ENCODE measurements around the gene NXN. TPM values are rescaled to one million over a fixed set of nuclear protein-coding genes. Genes with fewer than 3 reads are reported as not detected.
A peak's percentile ranks its signal among the peaks of the same experiment; 100 is the strongest.

Gene NXN
- total and polyA plus RNA-seq, 3 donors from 2014 or later = 22.9 to 26.0 (median 23.0) TPM

- H3K9me3 ChIP-seq = no peaks in the 10 kb centered on the region
- no peak overlapping the region for H3K4me3 ChIP-seq
- no peak for DNase-seq
- intact Hi-C loops (cut with DNase I; ENCODE audit: low total_unique reads) = no loop called here
- H3K27me3 ChIP-seq = no peaks in the 10 kb centered on the region
- TF ChIP-seq POLR2A (IDR thresholded peaks at IDR 0.05) (no peak), CTCF (IDR thresholded peaks at IDR 0.05) (no peak)
- WGBS, 2 donors = 89% methylated on average over 14 of the region's 14 CpGs
- no peaks in the 10 kb centered on the region for H3K4me1 ChIP-seq
- no peak overlapping the region for H3K27ac ChIP-seq
- no peaks in the 10 kb centered on the region for H3K36me3 ChIP-seq (ENCODE audit: low read depth, missing control alignments)
Observed at GRCh38 chr17:896454-896853, 83.1 kb downstream of the NXN start.

- Histone ChIP-seq H3K36me3 (ENCODE audit: low read depth, missing control alignments) (no peaks in the 10 kb centered on the region), H3K4me3 (no peak overlapping the region), H3K9me3 (no peaks in the 10 kb centered on the region), H3K4me1 (no peaks in the 10 kb centered on the region), H3K27ac (no peak overlapping the region), H3K27me3 (no peaks in the 10 kb centered on the region)
- no peak for DNase-seq
- WGBS, 2 donors = 76 to 82% methylated on average over 7 to 8 of the region's 8 CpGs
- intact Hi-C loops (cut with DNase I; ENCODE audit: low total_unique reads) = no loop called here
- TF ChIP-seq POLR2A (IDR thresholded peaks at IDR 0.05) (no peak), CTCF (IDR thresholded peaks at IDR 0.05) (no peak)
Observed at GRCh38 chr17:892958-893357, 86.6 kb downstream of the NXN start.

GRCh38 chr17:888998-889441, 90.6 kb downstream of the NXN start:
- intact Hi-C loops (cut with DNase I; ENCODE audit: low total_unique reads) = no loop called here
- no peak overlapping the region for H3K27ac ChIP-seq
- WGBS, 2 donors = 89 to 92% methylated on average over 11 of the region's 12 CpGs

GRCh38 chr17:887551-888209, 91.9 kb downstream of the NXN start:
- H3K4me1 ChIP-seq = peaks cover 11% of the 10 kb centered on the region
- intact Hi-C loops (cut with DNase I; ENCODE audit: low total_unique reads) = no loop called here
- H3K27ac ChIP-seq = peak overlapping the region in 1 of 2 donors; percentile 48
- TF ChIP-seq POLR2A (IDR thresholded peaks at IDR 0.05) = no peak
- TF ChIP-seq CTCF (IDR thresholded peaks at IDR 0.05) = no peak
- no peak for DNase-seq
- no peak overlapping the region for H3K4me3 ChIP-seq
- H3K9me3 ChIP-seq = no peaks in the 10 kb centered on the region
- no peaks in the 10 kb centered on the region for H3K27me3 ChIP-seq
- WGBS, 2 donors = 58 to 67% methylated on average over 21 of the region's 21 CpGs
- no peaks in the 10 kb centered on the region for H3K36me3 ChIP-seq (ENCODE audit: low read depth, missing control alignments)

More at GRCh38 chr17:888998-889441, 90.6 kb downstream of the NXN start:
- H3K4me3 ChIP-seq = no peak overlapping the region
- DNase-seq = no peak
- H3K36me3 ChIP-seq (ENCODE audit: low read depth, missing control alignments) = no peaks in the 10 kb centered on the region
- no peak for TF ChIP-seq CTCF (IDR thresholded peaks at IDR 0.05)
- no peak for TF ChIP-seq POLR2A (IDR thresholded peaks at IDR 0.05)
- H3K4me1 ChIP-seq = no peaks in the 10 kb centered on the region
- H3K27me3 ChIP-seq = no peaks in the 10 kb centered on the region
- no peaks in the 10 kb centered on the region for H3K9me3 ChIP-seq
